H9 (cell line): Measurements from ENCODE around the gene DAAM1. TPM values are rescaled to one million over a fixed set of nuclear protein-coding genes. Genes with fewer than 3 reads are reported as not detected.

Experiments
- DNase-seq: peaks from one replicate; pipeline ENCODE4 v3.0.0-alpha.2; 2017
- H2AFZ ChIP-seq: one replicate; pipeline ENCODE4 v1.6.1; 2013; ENCODE audit warnings: mild to moderate bottlenecking, low read length, control low read depth, moderate library complexity
- H2AK5ac ChIP-seq: 2 replicates; pipeline ENCODE4 v1.6.1; 2013; ENCODE audit warnings: low read length, control low read depth, mixed read lengths; ENCODE audit not compliant: insufficient read length
- H2BK120ac ChIP-seq: one replicate; pipeline ENCODE4 v1.6.1; 2013; ENCODE audit warnings: low read depth, mild to moderate bottlenecking, low read length, control low read depth, inconsistent platforms; ENCODE audit not compliant: poor library complexity, severe bottlenecking
- H2BK12ac ChIP-seq: 2 replicates; pipeline ENCODE4 v1.6.1; 2013; ENCODE audit warnings: low read length, control low read depth, mixed read lengths, low read depth; ENCODE audit not compliant: insufficient read length
- H2BK15ac ChIP-seq: 2 replicates; pipeline ENCODE4 v1.6.1; 2013; ENCODE audit warnings: low read depth, low read length, control low read depth
- H2BK20ac ChIP-seq: one replicate; pipeline ENCODE4 v1.6.1; 2013; ENCODE audit warnings: low read depth, mild to moderate bottlenecking, low read length, control low read depth, inconsistent platforms; ENCODE audit not compliant: poor library complexity, severe bottlenecking
- H2BK5ac ChIP-seq: 2 replicates; pipeline ENCODE4 v1.6.1; 2013; ENCODE audit warnings: low read length, control low read depth, mixed read lengths; ENCODE audit not compliant: insufficient read length
- H3K14ac ChIP-seq: 2 replicates; pipeline ENCODE4 v1.6.1; 2013; ENCODE audit warnings: low read length, control low read depth; ENCODE audit not compliant: insufficient read depth
- H3K18ac ChIP-seq: 2 replicates; pipeline ENCODE4 v1.6.1; 2013; ENCODE audit warnings: low read depth, mild to moderate bottlenecking, mixed read lengths, low read length, control low read depth; ENCODE audit not compliant: insufficient read length
- H3K23ac ChIP-seq: 2 replicates; pipeline ENCODE4 v1.6.1; 2013; ENCODE audit warnings: low read length, control low read depth, mixed read lengths, low read depth; ENCODE audit not compliant: insufficient read length
- H3K23me2 ChIP-seq: 2 replicates; pipeline ENCODE4 v1.6.1; 2013; ENCODE audit warnings: low read depth, mild to moderate bottlenecking, mixed read lengths, low read length, control low read depth; ENCODE audit not compliant: insufficient read length, poor library complexity, severe bottlenecking
- H3K27ac ChIP-seq: 2 replicates; pipeline ENCODE4 v1.5.1; 2013; ENCODE audit warnings: low read length, control low read depth, mixed read lengths, low read depth; ENCODE audit not compliant: insufficient read length
- H3K27me3 ChIP-seq: 2 replicates; pipeline ENCODE4 v1.6.1; 2013; ENCODE audit warnings: low read length, control low read depth, inconsistent platforms; ENCODE audit not compliant: insufficient read depth
- H3K4ac ChIP-seq: 2 replicates; pipeline ENCODE4 v1.6.1; 2013; ENCODE audit warnings: low read depth, mild to moderate bottlenecking, control low read depth, inconsistent platforms, low read length, moderate library complexity
- H3K4me1 ChIP-seq: 2 replicates; pipeline ENCODE4 v1.6.1; 2013; ENCODE audit warnings: low read length, control low read depth, inconsistent platforms; ENCODE audit not compliant: insufficient read depth
- H3K4me2 ChIP-seq: 2 replicates; pipeline ENCODE4 v1.6.1; 2013; ENCODE audit warnings: low read length, control low read depth, mixed read lengths; ENCODE audit not compliant: insufficient read length, insufficient read depth
- H3K56ac ChIP-seq: 2 replicates; pipeline ENCODE4 v1.6.1; 2013; ENCODE audit warnings: low read depth, mild to moderate bottlenecking, mixed read lengths, low read length, control low read depth; ENCODE audit not compliant: insufficient read length
- H3K79me1 ChIP-seq: 2 replicates; pipeline ENCODE4 v1.6.1; 2013; ENCODE audit warnings: low read depth, mild to moderate bottlenecking, moderate library complexity, low read length, control low read depth, inconsistent platforms; ENCODE audit not compliant: insufficient read depth, poor library complexity, severe bottlenecking
- H3K79me2 ChIP-seq: 2 replicates; pipeline ENCODE4 v1.6.1; 2013; ENCODE audit warnings: low read length, control low read depth, inconsistent platforms; ENCODE audit not compliant: insufficient read depth
- H3K9ac ChIP-seq: 2 replicates; pipeline ENCODE4 v1.6.1; 2013; ENCODE audit warnings: low read length, control low read depth, mixed read lengths; ENCODE audit not compliant: insufficient read length; ENCODE audit errors: extremely low read depth
- H3K9me3 ChIP-seq: one replicate; pipeline ENCODE4 v1.6.1; 2013; ENCODE audit warnings: low read depth, low read length, inconsistent platforms; ENCODE audit not compliant: control insufficient read depth
- H3T11ph ChIP-seq: one replicate; pipeline ENCODE4 v1.6.1; 2013; ENCODE audit warnings: mild to moderate bottlenecking, low read length, control low read depth, inconsistent platforms
- H4K20me1 ChIP-seq: one replicate; pipeline ENCODE4 v1.6.1; 2013; ENCODE audit not compliant: control insufficient read depth, insufficient read length, insufficient read depth
- H4K5ac ChIP-seq: 2 replicates; pipeline ENCODE4 v1.6.1; 2013; ENCODE audit warnings: low read depth, mild to moderate bottlenecking, mixed read lengths, low read length, control low read depth; ENCODE audit not compliant: insufficient read length
- H4K8ac ChIP-seq: replicated peaks from 2 replicates; pipeline ENCODE4 v1.6.1; 2013; ENCODE audit warnings: low read length, control low read depth, mixed read lengths, low read depth; ENCODE audit not compliant: insufficient read length
- H4K91ac ChIP-seq: 2 replicates; pipeline ENCODE4 v1.6.1; 2013; ENCODE audit warnings: low read depth, mild to moderate bottlenecking, moderate library complexity, mixed read lengths, low read length, control low read depth; ENCODE audit not compliant: insufficient read length
- H3K27ac Mint-ChIP-seq, 3 experiments: 2 replicates in 2 of 3; 3 replicates in 1 of 3; pipeline ENCODE4 v1.8.0; 2020 to 2021; ENCODE audit warnings: mixed read lengths in 3 of 3, mild to moderate bottlenecking in 1 of 3, moderate library complexity in 1 of 3
- H3K27me3 Mint-ChIP-seq: 2 replicates; pipeline ENCODE4 v1.8.0; 2021; ENCODE audit warnings: low read depth, mild to moderate bottlenecking, moderate library complexity, mixed read lengths
- H3K36me3 Mint-ChIP-seq, 3 experiments: 2 replicates in 2 of 3; 3 replicates in 1 of 3; pipeline ENCODE4 v1.8.0; 2020 to 2021; ENCODE audit warnings: low read depth in 3 of 3, mixed read lengths in 3 of 3; ENCODE audit not compliant: insufficient read depth in 1 of 3
- H3K4me1 Mint-ChIP-seq, 2 experiments: 2 replicates each; pipeline ENCODE4 v1.8.0; 2020; ENCODE audit warnings: mixed read lengths in 2 of 2
- H3K4me3 Mint-ChIP-seq, 2 experiments: 2 replicates in 1 of 2; 3 replicates in 1 of 2; pipeline ENCODE4 v1.8.0; 2020 to 2021; ENCODE audit warnings: mild to moderate bottlenecking in 2 of 2, mixed read lengths in 2 of 2, moderate library complexity in 1 of 2
- H3K9me3 Mint-ChIP-seq, 2 experiments: 2 replicates in 1 of 2; 3 replicates in 1 of 2; pipeline ENCODE4 v1.8.0; 2020; ENCODE audit warnings: mild to moderate bottlenecking in 2 of 2, mixed read lengths in 2 of 2, moderate library complexity in 1 of 2
- WGBS: extraction: QIAGEN DNeasy Blood & Tissue Kit; methylation state at CpG from one replicate; pipeline ENCODE4 v1.1.7; 2013; ENCODE audit warnings: missing lambda C conversion rate, low lambda C conversion rate, mixed read lengths; ENCODE audit not compliant: insufficient read length; ENCODE audit errors: extremely low coverage; 5-methylcytosine and 5-hydroxymethylcytosine counted together
- total RNA-seq: library from RNA; stranded (reverse); gene quantifications from 2 replicates; pipeline ENCODE4 v1.2.1, GENCODE V29; 2021
- TF ChIP-seq, protein P1 (sequence below): fragments of 200-600 bp; sonication (generic); conservative IDR thresholded peaks from 3 replicates; pipeline ENCODE4 v1.8.0; 2021; ENCODE audit warnings: antibody characterized with exemption, mild to moderate bottlenecking

The DAAM1 gene
- total RNA-seq, 1 experiment from 2014 or later: 19.5 TPM

DNA sequence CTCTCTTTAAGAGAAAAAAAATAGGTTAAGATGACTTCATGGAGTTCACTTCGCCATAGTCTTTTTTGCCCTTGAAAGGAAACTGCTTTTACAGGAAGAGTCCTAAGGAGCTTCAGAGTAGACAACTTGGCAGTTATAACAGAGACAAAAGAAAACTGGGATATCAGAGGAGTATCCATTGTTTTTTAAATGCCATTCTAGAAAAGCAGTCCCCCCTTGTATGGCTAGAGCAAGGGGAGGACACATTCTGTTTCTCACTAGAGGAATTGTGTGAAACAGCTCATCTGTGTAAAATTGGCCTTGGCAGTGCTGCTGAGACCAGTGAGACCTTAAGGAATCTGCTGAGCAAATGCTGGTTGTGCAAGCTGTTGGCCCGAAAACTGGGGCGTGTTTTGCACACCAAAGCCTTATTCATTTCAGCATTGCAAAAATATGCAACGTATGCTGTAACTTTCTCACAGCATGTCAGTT, 148.7 kb downstream of the DAAM1 start:
- H2BK20ac ChIP-seq: no peak overlapping the region
- no peak overlapping the region for H3K9ac ChIP-seq
- no peak overlapping the region for H4K8ac ChIP-seq
- H3K4me1 ChIP-seq: peaks cover 15% of the 10 kb centered on the region; the same call in 1 of the 2 replicates
- no peak overlapping the region for H4K5ac ChIP-seq
- H3K27ac ChIP-seq: no peak overlapping the region
- H3K18ac ChIP-seq: no peak overlapping the region
- no peaks in the 10 kb centered on the region for H3K79me1 ChIP-seq
- no peak overlapping the region for H2AK5ac ChIP-seq
- Mint-ChIP-seq H3K4me3 (no peak overlapping the region), H3K9me3 (no peaks in the 10 kb centered on the region), H3K27me3 (no peaks in the 10 kb centered on the region), H3K4me1 (peaks cover 41 to 52% of the 10 kb centered on the region in 2 experiments), H3K27ac (peak overlapping the region in 1 of 3 experiments; percentile 33; a peak in 2 of 7 replicates), H3K36me3 (peaks cover under 1 to 5% (median 4%) of the 10 kb centered on the region in 3 experiments; a peak in 3 of 7 replicates)
- H2BK15ac ChIP-seq: no peak overlapping the region
- H2BK5ac ChIP-seq: no peak overlapping the region
- H3K4me2 ChIP-seq: no peak overlapping the region
- no peaks in the 10 kb centered on the region for H3K23me2 ChIP-seq
- WGBS: no CpG with 5 or more reads among the region's 4 CpGs
- no peak overlapping the region for H3K56ac ChIP-seq
- no peaks in the 10 kb centered on the region for H3K27me3 ChIP-seq
- H2BK120ac ChIP-seq: no peak overlapping the region
- H3K9me3 ChIP-seq: no peaks in the 10 kb centered on the region
- DNase-seq: no peak
- H3K79me2 ChIP-seq: no peaks in the 10 kb centered on the region
- no peak overlapping the region for H2BK12ac ChIP-seq
- H3T11ph ChIP-seq: no peak overlapping the region
- TF ChIP-seq, protein P1, sequence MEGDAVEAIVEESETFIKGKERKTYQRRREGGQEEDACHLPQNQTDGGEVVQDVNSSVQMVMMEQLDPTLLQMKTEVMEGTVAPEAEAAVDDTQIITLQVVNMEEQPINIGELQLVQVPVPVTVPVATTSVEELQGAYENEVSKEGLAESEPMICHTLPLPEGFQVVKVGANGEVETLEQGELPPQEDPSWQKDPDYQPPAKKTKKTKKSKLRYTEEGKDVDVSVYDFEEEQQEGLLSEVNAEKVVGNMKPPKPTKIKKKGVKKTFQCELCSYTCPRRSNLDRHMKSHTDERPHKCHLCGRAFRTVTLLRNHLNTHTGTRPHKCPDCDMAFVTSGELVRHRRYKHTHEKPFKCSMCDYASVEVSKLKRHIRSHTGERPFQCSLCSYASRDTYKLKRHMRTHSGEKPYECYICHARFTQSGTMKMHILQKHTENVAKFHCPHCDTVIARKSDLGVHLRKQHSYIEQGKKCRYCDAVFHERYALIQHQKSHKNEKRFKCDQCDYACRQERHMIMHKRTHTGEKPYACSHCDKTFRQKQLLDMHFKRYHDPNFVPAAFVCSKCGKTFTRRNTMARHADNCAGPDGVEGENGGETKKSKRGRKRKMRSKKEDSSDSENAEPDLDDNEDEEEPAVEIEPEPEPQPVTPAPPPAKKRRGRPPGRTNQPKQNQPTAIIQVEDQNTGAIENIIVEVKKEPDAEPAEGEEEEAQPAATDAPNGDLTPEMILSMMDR: no peak
- H3K23ac ChIP-seq: no peak overlapping the region
- H4K91ac ChIP-seq: no peak overlapping the region
- no peak overlapping the region for H3K14ac ChIP-seq
- no peak overlapping the region for H2AFZ ChIP-seq
- H3K4ac ChIP-seq: no peak overlapping the region
- no peaks in the 10 kb centered on the region for H4K20me1 ChIP-seq
